Measurements from ENCODE around the gene ARHGEF10L.

The ARHGEF10L gene

GRCh38 chr1:17572264-17572985 lies 32.9 kb downstream of the ARHGEF10L start:
- no peak for DNase-seq

- DNase-seq = no peak
Observed at GRCh38 chr1:17573518-17574041, 34.1 kb downstream of the ARHGEF10L start.

- DNase-seq = no peak
Observed at GRCh38 chr1:17574516-17574915, 35.0 kb downstream of the ARHGEF10L start.

GRCh38 chr1:17575797-17576518 lies 36.5 kb downstream of the ARHGEF10L start:
- DNase-seq = no peak

GRCh38 chr1:17576519-17576853 lies 37.0 kb downstream of the ARHGEF10L start:
- no peak for DNase-seq

- DNase-seq = no peak
Observed at GRCh38 chr1:17577907-17578297, 38.4 kb downstream of the ARHGEF10L start.

- no peak for DNase-seq
Observed at GRCh38 chr1:17579951-17580939, 40.7 kb downstream of the ARHGEF10L start.

GRCh38 chr1:17581389-17582123 lies 42.1 kb downstream of the ARHGEF10L start:
- DNase-seq = no peak

GRCh38 chr1:17582124-17582774 lies 42.8 kb downstream of the ARHGEF10L start:
- no peak for DNase-seq

GRCh38 chr1:17584539-17584938 lies 45.0 kb downstream of the ARHGEF10L start:
- DNase-seq = no peak

- DNase-seq = no peak
Observed at GRCh38 chr1:17585266-17585987, 45.9 kb downstream of the ARHGEF10L start.

- DNase-seq = no peak
Observed at GRCh38 chr1:17586172-17586964, 46.9 kb downstream of the ARHGEF10L start.

GRCh38 chr1:17587693-17588047 lies 48.2 kb downstream of the ARHGEF10L start:
- DNase-seq = no peak

- DNase-seq = no peak
Observed at GRCh38 chr1:17588048-17588871, 48.8 kb downstream of the ARHGEF10L start.

- DNase-seq = no peak
Observed at GRCh38 chr1:17591814-17592430, 52.4 kb downstream of the ARHGEF10L start.

- no peak for DNase-seq
Observed at GRCh38 chr1:17594026-17594425, 54.5 kb downstream of the ARHGEF10L start.

GRCh38 chr1:17594690-17595601 lies 55.4 kb downstream of the ARHGEF10L start:
- no peak for DNase-seq

- no peak for DNase-seq
Observed at GRCh38 chr1:17595602-17595925, 56.1 kb downstream of the ARHGEF10L start.
